ENCODE data around the gene SLC25A29. TPM values are rescaled to one million over a fixed set of nuclear protein-coding genes. Genes with fewer than 3 reads are reported as not detected.
"Not testable (repeated sequence)": the region's sequence is repeated elsewhere in the genome, so short reads cannot be mapped to it uniquely, and the experiment has no call there.

The SLC25A29 gene
- total RNA-seq, 1 donor from 2014 or later: 27.7 TPM

GRCh38 chr14:100312877-100313400, 6.7 kb upstream of the SLC25A29 start:
- intact Hi-C loops (cut with micrococcal nuclease): no loop called here

- intact Hi-C loops (cut with micrococcal nuclease): not testable (repeated sequence)
Observed at GRCh38 chr14:100312110-100312876, 6.0 kb upstream of the SLC25A29 start.

GRCh38 chr14:100309028-100309737, 2.9 kb upstream of the SLC25A29 start:
- intact Hi-C loops (cut with micrococcal nuclease): no loop called here

- intact Hi-C loops (cut with micrococcal nuclease): not testable (repeated sequence)
Observed at GRCh38 chr14:100308427-100308792, 2.2 kb upstream of the SLC25A29 start.

- intact Hi-C loops (cut with micrococcal nuclease): no loop called here
Observed at GRCh38 chr14:100307766-100308426, 1.7 kb upstream of the SLC25A29 start.

GRCh38 chr14:100306998-100307765, 938 bp upstream of the SLC25A29 start:
- intact Hi-C loops (cut with micrococcal nuclease): loop anchor here (1.0 kb wide), 1 partner anchor 69 kb away; no protein-coding TSS in a partner anchor

- intact Hi-C loops (cut with micrococcal nuclease): loop anchor here (1.0 kb wide), 1 partner anchor 67 kb away; no protein-coding TSS in a partner anchor
Observed at GRCh38 chr14:100305324-100306100, 732 bp downstream of the SLC25A29 start.

GRCh38 chr14:100304825-100305323, 1.4 kb downstream of the SLC25A29 start:
- intact Hi-C loops (cut with micrococcal nuclease): no loop called here

GRCh38 chr14:100303925-100304324, 2.3 kb downstream of the SLC25A29 start:
- intact Hi-C loops (cut with micrococcal nuclease): loop anchor here (1.0 kb wide), 1 partner anchor 73 kb away; no protein-coding TSS in a partner anchor

- intact Hi-C loops (cut with micrococcal nuclease): loop anchor here (1.0 kb wide), 1 partner anchor 74 kb away; no protein-coding TSS in a partner anchor
Observed at GRCh38 chr14:100303179-100303578, 3.1 kb downstream of the SLC25A29 start.

- intact Hi-C loops (cut with micrococcal nuclease): loop anchor here (1.0 kb wide), 1 partner anchor 75 kb away; no protein-coding TSS in a partner anchor
Observed at GRCh38 chr14:100302616-100303015, 3.6 kb downstream of the SLC25A29 start.

GRCh38 chr14:100299238-100299560, 7.0 kb downstream of the SLC25A29 start:
- intact Hi-C loops (cut with micrococcal nuclease): no loop called here

GRCh38 chr14:100298551-100299237, 7.5 kb downstream of the SLC25A29 start:
- intact Hi-C loops (cut with micrococcal nuclease): no loop called here

GRCh38 chr14:100297320-100298300, 8.6 kb downstream of the SLC25A29 start:
- intact Hi-C loops (cut with micrococcal nuclease): no loop called here

GRCh38 chr14:100296729-100297128, 9.5 kb downstream of the SLC25A29 start:
- intact Hi-C loops (cut with micrococcal nuclease): not testable (repeated sequence)

- intact Hi-C loops (cut with micrococcal nuclease): no loop called here
Observed at GRCh38 chr14:100296106-100296651, 10.1 kb downstream of the SLC25A29 start.

- intact Hi-C loops (cut with micrococcal nuclease): no loop called here
Observed at GRCh38 chr14:100295376-100296105, 10.7 kb downstream of the SLC25A29 start.

Data from T-helper 2 cell treated with Interferon-gamma antibody and Interleukin-4, amounts not matched to agents 100 ng/mL and 5 ng/mL, for 36 hours (primary cell).